IPS-NIHi11 (cell line): ENCODE results near the gene RTEL1.

Experiments
- DNase-seq: peaks from one replicate; pipeline ENCODE4 v3.0.0; 2012; ENCODE audit warnings: mixed read lengths, low spot score

RTEL1 gene

DNA sequence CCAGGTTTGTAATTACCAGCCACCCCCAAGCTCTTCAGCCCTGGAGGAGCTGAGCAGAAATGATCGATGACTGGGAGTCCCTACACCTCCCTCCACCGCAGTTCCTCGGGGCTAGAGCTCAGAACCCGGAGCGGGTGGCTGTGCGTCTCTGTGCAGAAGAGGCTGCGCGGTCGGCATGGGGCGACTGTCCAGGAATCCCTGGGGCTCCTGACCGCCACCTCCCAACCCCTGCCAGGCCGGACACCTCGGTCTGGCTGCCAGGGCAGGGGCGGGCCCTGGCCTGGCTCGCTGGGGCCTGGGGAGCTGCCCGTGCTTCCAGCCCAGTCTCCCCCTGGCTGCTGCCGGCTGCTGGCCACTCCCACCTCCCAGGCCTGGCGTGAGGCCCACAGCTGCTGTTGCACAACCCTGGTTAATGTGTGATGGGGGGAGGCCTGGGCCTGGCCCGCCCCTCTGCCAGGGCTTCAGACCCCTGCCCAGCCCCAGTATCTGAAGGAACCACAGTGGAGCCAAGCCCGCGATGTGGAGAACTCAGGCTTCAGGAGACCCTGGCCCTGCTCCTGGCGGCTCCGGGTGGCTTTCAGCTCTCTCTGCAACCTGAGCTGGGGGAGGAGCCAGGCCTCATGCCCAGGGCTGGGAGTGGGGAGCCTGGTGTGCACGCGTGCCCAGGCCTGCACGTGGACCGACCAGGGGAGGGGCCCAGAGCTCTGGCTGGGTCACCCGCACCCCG, 82.7 kb downstream of the RTEL1 start:
- DNase-seq, result peak; percentile 89

- no peak for DNase-seq
These were observed 83.2 kb downstream of the RTEL1 start for GRCh38 chr20:63741354-63741675.

- DNase-seq, result no peak
These were observed 83.7 kb downstream of the RTEL1 start for GRCh38 chr20:63741676-63742380.

- DNase-seq, result no peak
These were observed 84.4 kb downstream of the RTEL1 start for GRCh38 chr20:63742381-63743024.

DNA sequence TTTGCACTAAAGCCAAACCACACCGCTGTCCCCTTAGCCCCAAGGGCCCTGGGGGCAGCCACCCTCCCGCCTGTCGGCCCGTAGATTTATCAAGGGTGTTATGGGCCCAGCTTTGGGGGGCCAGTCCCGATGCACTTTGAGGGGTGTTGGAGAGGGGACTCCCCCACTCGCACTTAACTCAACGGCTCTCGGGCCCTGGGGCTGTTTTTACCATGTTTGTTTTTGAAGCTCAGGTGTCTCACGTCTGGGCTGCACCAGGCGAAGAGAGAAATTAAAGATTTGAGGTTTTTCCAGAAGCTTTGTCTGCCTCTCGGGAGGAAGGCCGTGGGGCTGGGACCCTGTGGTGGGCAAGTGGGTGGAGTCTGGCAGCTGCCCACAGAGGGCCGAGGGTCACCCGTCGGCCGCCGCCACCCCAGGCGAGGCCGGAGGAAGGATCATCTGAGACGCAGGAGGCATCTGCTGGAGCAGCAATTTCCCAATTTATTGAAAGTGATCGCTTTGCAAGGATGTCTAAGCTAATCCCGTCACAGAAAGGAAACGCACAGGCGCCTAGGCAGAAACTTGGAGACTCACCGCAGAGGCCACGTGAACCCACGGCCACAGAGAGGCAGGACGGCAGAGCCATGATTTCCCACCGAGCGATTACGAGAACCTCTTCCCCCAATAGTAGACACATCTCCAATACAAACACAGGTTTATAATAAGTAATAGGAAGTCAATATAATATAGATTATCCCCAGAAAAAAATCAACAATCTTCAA, 85.3 kb downstream of the RTEL1 start:
- DNase-seq, result no peak

GRCh38 chr20:63744158-63744557, 86.0 kb downstream of the RTEL1 start:
- DNase-seq, result no peak

GRCh38 chr20:63744574-63745423, 86.7 kb downstream of the RTEL1 start:
- no peak for DNase-seq

GRCh38 chr20:63745424-63745805, 87.3 kb downstream of the RTEL1 start:
- no peak for DNase-seq
